ENCODE results near the gene PRMT7. TPM values are rescaled to one million over a fixed set of nuclear protein-coding genes. Genes with fewer than 3 reads are reported as not detected.

Gene PRMT7
- total RNA-seq, 1 experiment from 2014 or later = 44.6 TPM

DNA sequence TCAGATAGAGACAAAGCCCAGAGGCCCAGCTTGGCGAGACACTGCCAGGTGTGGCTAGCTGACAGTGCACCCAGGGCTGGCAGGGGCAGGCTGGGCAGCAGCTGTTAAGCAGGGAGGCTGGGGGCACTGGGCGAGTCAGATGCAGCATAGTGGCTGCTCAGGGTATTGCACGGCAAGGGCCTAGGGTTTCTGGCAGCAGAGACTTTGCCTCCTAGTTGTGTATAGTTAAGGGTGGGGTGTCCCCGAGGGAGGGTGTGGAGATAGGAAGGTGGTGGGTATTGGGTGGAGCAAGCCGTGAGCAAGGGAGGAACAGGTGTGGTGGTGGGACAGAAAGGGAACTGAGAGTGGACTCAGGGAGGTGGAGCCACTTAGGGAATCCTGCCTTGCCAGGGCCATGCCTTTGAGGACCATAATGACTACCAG is 71.5 kb downstream of the PRMT7 start:
- Histone ChIP-seq H2AFZ (ENCODE audit: low read length) (peak overlapping the region; percentile 39; the same call in 1 of the 2 replicates), H3K27me3 (ENCODE audit: low read length) (no peaks in the 10 kb centered on the region), H3K4me1 (ENCODE audit: low read length) (peaks cover 85% of the 10 kb centered on the region), H3K9ac (ENCODE audit: low read length) (peak overlapping the region; percentile 52), H3K36me3 (ENCODE audit: insufficient read depth, low read length) (no peaks in the 10 kb centered on the region), H3K9me3 (ENCODE audit: low read length) (no peaks in the 10 kb centered on the region), H3K27ac (ENCODE audit: low read length) (peak overlapping the region; percentile 92), H3K4me2 (ENCODE audit: low read depth, low read length, poor library complexity, severe bottlenecking) (peak overlapping the region; percentile 58), H4K20me1 (ENCODE audit: insufficient read depth, low read depth, low read length) (no peaks in the 10 kb centered on the region), H3K9me2 (replicated peaks; ENCODE audit: insufficient read depth, low read length) (no peaks in the 10 kb centered on the region), H3K79me2 (ENCODE audit: low read length) (no peaks in the 10 kb centered on the region), H3K4me3 (ENCODE audit: low read length) (no peak overlapping the region)
- DNase-seq = peak; percentile 81

DNA sequence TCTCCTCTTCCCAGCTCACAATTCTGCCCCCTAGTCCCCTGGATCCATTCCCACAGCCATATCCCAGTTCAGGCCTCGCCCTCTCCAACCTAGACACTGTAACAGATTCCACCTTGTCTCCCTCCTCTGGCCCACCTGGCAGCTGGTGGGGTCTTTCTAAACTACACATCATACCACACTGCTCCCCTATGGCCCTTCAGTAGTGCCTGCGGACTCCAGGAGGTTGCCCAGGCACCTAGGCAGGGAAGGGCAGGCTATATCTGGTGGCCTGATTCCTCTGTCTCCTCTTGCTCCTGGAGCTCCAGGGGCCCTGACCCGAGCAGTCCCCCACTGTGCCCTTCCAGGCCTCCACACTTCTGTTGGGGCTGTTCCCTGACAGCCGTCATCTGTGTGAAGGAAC is 73.0 kb downstream of the PRMT7 start:
- Histone ChIP-seq H2AFZ (ENCODE audit: low read length) (no peak overlapping the region), H3K36me3 (ENCODE audit: insufficient read depth, low read length) (no peaks in the 10 kb centered on the region), H3K4me3 (ENCODE audit: low read length) (no peak overlapping the region; the same call in 1 of the 2 replicates), H3K9me3 (ENCODE audit: low read length) (no peaks in the 10 kb centered on the region), H3K79me2 (ENCODE audit: low read length) (no peaks in the 10 kb centered on the region), H3K9ac (ENCODE audit: low read length) (peak overlapping the region; percentile 30), H3K4me1 (ENCODE audit: low read length) (peaks cover 70% of the 10 kb centered on the region), H3K9me2 (replicated peaks; ENCODE audit: insufficient read depth, low read length) (no peaks in the 10 kb centered on the region), H3K27ac (ENCODE audit: low read length) (peak overlapping the region; percentile 55; the same call in 1 of the 2 replicates), H4K20me1 (ENCODE audit: insufficient read depth, low read depth, low read length) (no peaks in the 10 kb centered on the region), H3K4me2 (ENCODE audit: low read depth, low read length, poor library complexity, severe bottlenecking) (peak overlapping the region; percentile 51), H3K27me3 (ENCODE audit: low read length) (no peaks in the 10 kb centered on the region)
- no peak for DNase-seq

DNA sequence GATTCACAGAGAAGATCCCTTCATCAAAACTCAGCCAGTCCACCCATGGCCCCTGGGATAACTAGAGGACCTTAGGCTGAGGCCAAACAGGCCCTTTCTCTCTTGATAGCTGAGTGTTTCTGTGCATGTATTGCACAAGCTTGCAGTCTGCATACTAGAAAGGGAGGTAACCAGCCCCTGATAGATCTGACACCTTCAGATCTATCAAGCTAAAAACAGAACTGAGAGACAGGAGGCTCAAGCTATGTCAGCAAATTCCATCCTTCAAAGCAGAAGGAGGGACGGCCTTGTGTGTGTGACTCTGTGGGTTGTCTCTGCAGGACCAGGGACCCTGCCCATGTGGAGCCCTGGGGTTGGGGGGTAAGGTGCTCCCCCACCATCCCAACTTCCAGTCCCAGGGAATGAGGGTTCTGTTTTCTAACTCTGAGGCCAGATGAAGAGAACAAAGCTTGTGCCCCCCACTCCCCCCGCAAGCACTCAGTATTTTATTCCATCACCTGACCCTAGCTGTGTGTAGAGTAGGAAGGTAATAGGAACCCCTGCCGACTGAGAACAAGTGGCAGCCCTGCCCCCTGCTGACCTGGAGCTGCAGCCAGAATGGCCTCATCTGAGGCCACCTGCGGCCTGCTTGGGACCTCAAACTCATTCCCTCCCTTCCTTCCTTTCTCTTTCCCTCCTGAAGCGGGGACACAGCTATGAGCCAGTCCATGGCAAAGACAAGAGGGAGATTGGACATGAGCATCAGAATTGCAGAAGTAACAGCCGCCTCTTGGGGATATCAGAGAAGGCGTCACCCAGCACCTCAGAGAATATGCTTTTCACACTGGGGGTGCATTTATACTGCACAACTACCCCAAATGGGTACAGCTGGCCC is 73.7 kb downstream of the PRMT7 start:
- peak; percentile 78 for DNase-seq
- Histone ChIP-seq H3K9me3 (ENCODE audit: low read length) (no peaks in the 10 kb centered on the region), H3K27ac (ENCODE audit: low read length) (peak overlapping the region; percentile 55; the same call in 1 of the 2 replicates), H3K4me3 (ENCODE audit: low read length) (peak overlapping the region; percentile 2; the same call in 1 of the 2 replicates), H3K9ac (ENCODE audit: low read length) (peak overlapping the region; percentile 30), H3K79me2 (ENCODE audit: low read length) (no peaks in the 10 kb centered on the region), H3K4me2 (ENCODE audit: low read depth, low read length, poor library complexity, severe bottlenecking) (peak overlapping the region; percentile 51), H3K36me3 (ENCODE audit: insufficient read depth, low read length) (no peaks in the 10 kb centered on the region), H3K27me3 (ENCODE audit: low read length) (no peaks in the 10 kb centered on the region), H2AFZ (ENCODE audit: low read length) (no peak overlapping the region), H4K20me1 (ENCODE audit: insufficient read depth, low read depth, low read length) (no peaks in the 10 kb centered on the region), H3K9me2 (replicated peaks; ENCODE audit: insufficient read depth, low read length) (no peaks in the 10 kb centered on the region), H3K4me1 (ENCODE audit: low read length) (peaks cover 63% of the 10 kb centered on the region)

DNA sequence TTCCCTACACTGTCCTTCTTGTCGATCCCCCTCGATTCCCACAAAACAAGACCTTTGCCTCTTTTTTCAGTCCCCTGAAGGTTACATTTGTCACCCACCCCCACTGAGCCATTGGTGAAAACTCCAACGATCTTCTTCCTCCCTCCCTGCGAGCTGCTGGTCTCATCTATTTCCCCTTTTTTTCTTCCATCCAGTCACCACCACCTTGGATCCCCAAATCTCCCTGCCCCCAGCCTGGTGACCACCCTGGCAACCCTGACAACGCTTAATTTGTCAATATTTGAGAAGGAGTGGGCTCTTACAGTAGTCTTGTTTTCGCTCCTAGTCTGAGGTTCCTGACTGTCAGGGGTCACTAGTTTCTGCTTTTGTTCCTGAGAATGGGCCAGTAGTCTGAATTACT is 74.6 kb downstream of the PRMT7 start:
- H3K79me2 ChIP-seq (ENCODE audit: low read length) = no peaks in the 10 kb centered on the region
- H4K20me1 ChIP-seq (ENCODE audit: insufficient read depth, low read depth, low read length) = no peaks in the 10 kb centered on the region
- 0 out of 2 replicates have a peak overlapping the region, but pooled peaks have one; percentile 55 for H3K27ac ChIP-seq (ENCODE audit: low read length)
- no peak overlapping the region for H2AFZ ChIP-seq (ENCODE audit: low read length)
- peaks cover 55% of the 10 kb centered on the region for H3K4me1 ChIP-seq (ENCODE audit: low read length)
- no peaks in the 10 kb centered on the region for H3K9me2 ChIP-seq (replicated peaks; ENCODE audit: insufficient read depth, low read length)
- no peaks in the 10 kb centered on the region for H3K27me3 ChIP-seq (ENCODE audit: low read length)
- no peaks in the 10 kb centered on the region for H3K9me3 ChIP-seq (ENCODE audit: low read length)
- 0 out of 2 replicates have a peak overlapping the region, but pooled peaks have one; percentile 2 for H3K4me3 ChIP-seq (ENCODE audit: low read length)
- no peak for DNase-seq
- H3K9ac ChIP-seq (ENCODE audit: low read length) = no peak overlapping the region
- H3K36me3 ChIP-seq (ENCODE audit: insufficient read depth, low read length) = no peaks in the 10 kb centered on the region
- H3K4me2 ChIP-seq (ENCODE audit: low read depth, low read length, poor library complexity, severe bottlenecking) = peak overlapping the region; percentile 51

DNA sequence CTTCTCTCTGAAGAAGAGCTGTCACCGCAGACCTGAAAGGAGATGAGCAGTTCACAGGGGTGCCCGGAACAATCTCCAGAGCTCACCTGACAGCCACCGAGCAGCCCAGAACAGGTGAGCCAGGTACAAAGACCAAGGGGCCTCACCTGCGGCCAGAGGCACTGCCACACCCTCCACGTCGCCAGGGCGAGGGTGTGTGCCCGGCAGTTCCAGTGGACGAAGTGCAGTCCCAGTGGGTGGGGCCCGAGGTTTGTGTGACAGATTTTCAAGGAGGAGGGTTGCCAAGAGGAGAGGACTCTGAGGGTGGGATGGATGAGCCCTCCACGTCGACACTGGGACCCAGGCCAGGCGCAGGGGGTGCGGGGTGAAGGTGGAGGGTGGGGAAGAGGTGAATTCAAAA is 75.8 kb downstream of the PRMT7 start:
- H3K9me3 ChIP-seq (ENCODE audit: low read length) = no peaks in the 10 kb centered on the region
- no peak overlapping the region for H3K4me3 ChIP-seq (ENCODE audit: low read length)
- peaks cover 42% of the 10 kb centered on the region for H3K4me1 ChIP-seq (ENCODE audit: low read length)
- no peaks in the 10 kb centered on the region for H3K36me3 ChIP-seq (ENCODE audit: insufficient read depth, low read length)
- no peaks in the 10 kb centered on the region for H4K20me1 ChIP-seq (ENCODE audit: insufficient read depth, low read depth, low read length)
- H3K27me3 ChIP-seq (ENCODE audit: low read length) = no peaks in the 10 kb centered on the region
- no peak overlapping the region for H3K9ac ChIP-seq (ENCODE audit: low read length)
- H3K27ac ChIP-seq (ENCODE audit: low read length) = no peak overlapping the region
- H2AFZ ChIP-seq (ENCODE audit: low read length) = no peak overlapping the region
- DNase-seq = no peak
- no peaks in the 10 kb centered on the region for H3K79me2 ChIP-seq (ENCODE audit: low read length)
- no peak overlapping the region for H3K4me2 ChIP-seq (ENCODE audit: low read depth, low read length, poor library complexity, severe bottlenecking)
- H3K9me2 ChIP-seq (replicated peaks; ENCODE audit: insufficient read depth, low read length) = no peaks in the 10 kb centered on the region

DNA sequence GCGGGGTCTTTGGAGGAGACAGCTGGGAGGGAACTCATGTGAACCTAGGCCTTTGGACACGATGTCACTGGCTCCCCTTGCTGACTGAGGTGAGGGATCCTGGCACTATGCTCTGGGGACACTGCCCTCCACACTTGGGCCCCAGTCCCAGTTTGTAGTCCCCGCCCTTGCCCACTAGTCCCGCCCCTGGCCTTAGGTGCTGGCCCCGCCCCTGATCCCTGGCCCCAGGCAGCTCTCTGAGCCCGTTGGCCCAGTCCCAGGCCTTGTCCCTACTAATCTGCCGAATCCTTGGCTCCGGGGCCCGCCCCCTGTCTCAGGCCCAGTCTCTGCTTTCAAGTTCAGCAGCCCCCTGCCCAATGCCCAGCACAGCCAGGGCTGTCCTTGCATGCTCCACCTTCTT is 76.5 kb downstream of the PRMT7 start:
- peaks cover 35% of the 10 kb centered on the region for H3K4me1 ChIP-seq (ENCODE audit: low read length)
- H3K79me2 ChIP-seq (ENCODE audit: low read length) = no peaks in the 10 kb centered on the region
- H3K4me3 ChIP-seq (ENCODE audit: low read length) = no peak overlapping the region
- no peak overlapping the region for H2AFZ ChIP-seq (ENCODE audit: low read length)
- H4K20me1 ChIP-seq (ENCODE audit: insufficient read depth, low read depth, low read length) = no peaks in the 10 kb centered on the region
- no peak overlapping the region for H3K27ac ChIP-seq (ENCODE audit: low read length)
- H3K4me2 ChIP-seq (ENCODE audit: low read depth, low read length, poor library complexity, severe bottlenecking) = no peak overlapping the region
- H3K27me3 ChIP-seq (ENCODE audit: low read length) = no peaks in the 10 kb centered on the region
- H3K9ac ChIP-seq (ENCODE audit: low read length) = no peak overlapping the region
- H3K36me3 ChIP-seq (ENCODE audit: insufficient read depth, low read length) = no peaks in the 10 kb centered on the region
- no peaks in the 10 kb centered on the region for H3K9me2 ChIP-seq (replicated peaks; ENCODE audit: insufficient read depth, low read length)
- DNase-seq = no peak
- H3K9me3 ChIP-seq (ENCODE audit: low read length) = no peaks in the 10 kb centered on the region

DNA sequence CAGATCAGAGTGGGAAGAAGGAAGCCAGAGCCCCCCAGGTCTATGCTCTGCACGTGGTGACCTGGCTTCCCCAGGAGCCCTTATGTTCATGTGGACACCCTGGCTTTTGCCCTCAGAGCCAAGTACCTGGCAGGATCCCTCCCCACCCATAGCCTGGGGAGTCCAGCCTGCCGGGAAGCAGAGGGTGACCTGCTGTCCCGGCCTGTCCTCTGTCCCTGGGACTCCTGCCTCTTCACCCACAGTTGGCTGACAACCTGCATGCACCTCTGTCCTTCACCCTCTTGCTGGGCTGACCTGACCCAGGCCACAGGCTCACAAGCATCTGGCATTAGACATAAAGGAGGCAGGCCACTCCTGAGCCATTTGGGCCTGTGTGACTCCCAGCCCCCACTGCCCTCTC is 77.3 kb downstream of the PRMT7 start:
- no peaks in the 10 kb centered on the region for H3K9me2 ChIP-seq (replicated peaks; ENCODE audit: insufficient read depth, low read length)
- no peak overlapping the region for H3K4me3 ChIP-seq (ENCODE audit: low read length)
- H3K4me2 ChIP-seq (ENCODE audit: low read depth, low read length, poor library complexity, severe bottlenecking) = no peak overlapping the region
- no peak overlapping the region for H2AFZ ChIP-seq (ENCODE audit: low read length)
- no peak overlapping the region for H3K27ac ChIP-seq (ENCODE audit: low read length)
- no peaks in the 10 kb centered on the region for H3K9me3 ChIP-seq (ENCODE audit: low read length)
- H3K79me2 ChIP-seq (ENCODE audit: low read length) = no peaks in the 10 kb centered on the region
- no peak overlapping the region for H3K9ac ChIP-seq (ENCODE audit: low read length)
- DNase-seq = no peak
- no peaks in the 10 kb centered on the region for H4K20me1 ChIP-seq (ENCODE audit: insufficient read depth, low read depth, low read length)
- peaks cover 27% of the 10 kb centered on the region for H3K4me1 ChIP-seq (ENCODE audit: low read length)
- H3K27me3 ChIP-seq (ENCODE audit: low read length) = no peaks in the 10 kb centered on the region
- H3K36me3 ChIP-seq (ENCODE audit: insufficient read depth, low read length) = no peaks in the 10 kb centered on the region

DNA sequence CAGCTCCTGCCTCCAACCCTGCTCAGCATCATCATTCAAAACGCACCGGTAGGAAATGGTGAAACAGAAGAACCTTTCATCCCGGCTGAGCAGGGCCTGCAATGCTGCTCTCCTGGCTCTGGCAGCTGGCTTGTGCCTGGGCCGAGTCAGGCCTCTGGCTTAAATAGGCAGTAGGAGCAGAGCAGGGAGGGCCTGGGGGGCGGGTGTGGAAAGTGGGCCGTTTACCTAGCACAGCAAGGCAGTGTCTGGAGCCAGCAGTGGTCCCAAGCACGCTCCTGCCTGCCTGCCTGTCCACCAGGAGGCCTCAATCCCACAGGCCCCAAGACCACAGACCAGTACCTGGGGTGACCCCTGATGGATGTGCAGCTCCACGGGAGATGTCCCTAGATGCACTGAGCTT is 78.2 kb downstream of the PRMT7 start:
- H2AFZ ChIP-seq (ENCODE audit: low read length) = no peak overlapping the region
- no peaks in the 10 kb centered on the region for H4K20me1 ChIP-seq (ENCODE audit: insufficient read depth, low read depth, low read length)
- no peaks in the 10 kb centered on the region for H3K36me3 ChIP-seq (ENCODE audit: insufficient read depth, low read length)
- H3K9ac ChIP-seq (ENCODE audit: low read length) = no peak overlapping the region
- no peak overlapping the region for H3K27ac ChIP-seq (ENCODE audit: low read length)
- DNase-seq = no peak
- H3K79me2 ChIP-seq (ENCODE audit: low read length) = no peaks in the 10 kb centered on the region
- H3K4me2 ChIP-seq (ENCODE audit: low read depth, low read length, poor library complexity, severe bottlenecking) = no peak overlapping the region
- no peak overlapping the region for H3K4me3 ChIP-seq (ENCODE audit: low read length)
- peaks cover 21% of the 10 kb centered on the region for H3K4me1 ChIP-seq (ENCODE audit: low read length)
- H3K9me3 ChIP-seq (ENCODE audit: low read length) = no peaks in the 10 kb centered on the region
- H3K27me3 ChIP-seq (ENCODE audit: low read length) = no peaks in the 10 kb centered on the region
- H3K9me2 ChIP-seq (replicated peaks; ENCODE audit: insufficient read depth, low read length) = no peaks in the 10 kb centered on the region
